ENCODE data around the gene TRIP10.

TRIP10 gene

GRCh38 chr19:6712692-6713670, 26.5 kb upstream of the TRIP10 start:
- DNase-seq: no peak

GRCh38 chr19:6713773-6714692, 25.4 kb upstream of the TRIP10 start:
- no peak for DNase-seq

GRCh38 chr19:6714749-6715555, 24.5 kb upstream of the TRIP10 start:
- no peak for DNase-seq

GRCh38 chr19:6716610-6716970, 22.9 kb upstream of the TRIP10 start:
- DNase-seq: no peak

GRCh38 chr19:6717036-6717435, 22.4 kb upstream of the TRIP10 start:
- no peak for DNase-seq

- DNase-seq: no peak
Observed at GRCh38 chr19:6717441-6717971, 22.0 kb upstream of the TRIP10 start.

GRCh38 chr19:6718111-6718740, 21.3 kb upstream of the TRIP10 start:
- no peak for DNase-seq

- no peak for DNase-seq
Observed at GRCh38 chr19:6718741-6719539, 20.5 kb upstream of the TRIP10 start.

- DNase-seq: no peak
Observed at GRCh38 chr19:6719540-6719861, 20.0 kb upstream of the TRIP10 start.

- DNase-seq: no peak
Observed at GRCh38 chr19:6719992-6720368, 19.5 kb upstream of the TRIP10 start.

GRCh38 chr19:6720369-6721137, 18.9 kb upstream of the TRIP10 start, which contains the start of gene C3:
Gene C3 (minus strand): TSS chr19:6720650. CDS start chr19:6720589, 61 bp downstream.
- DNase-seq: peak; percentile 62

- DNase-seq: no peak
Observed at GRCh38 chr19:6721138-6721474, 18.4 kb upstream of the TRIP10 start.

GRCh38 chr19:6721773-6722172, 17.7 kb upstream of the TRIP10 start:
- no peak for DNase-seq

- no peak for DNase-seq
Observed at GRCh38 chr19:6723108-6723618, 16.3 kb upstream of the TRIP10 start.

- no peak for DNase-seq
Observed at GRCh38 chr19:6723738-6724137, 15.7 kb upstream of the TRIP10 start.

- no peak for DNase-seq
Observed at GRCh38 chr19:6724631-6725492, 14.6 kb upstream of the TRIP10 start.

GRCh38 chr19:6725513-6726231, 13.8 kb upstream of the TRIP10 start:
- DNase-seq: no peak

GRCh38 chr19:6728346-6728745, 11.1 kb upstream of the TRIP10 start:
- peak; percentile 49 for DNase-seq
